IPS DF 4.7 (cell line): ENCODE data around the gene MYL12B.

Source experiments
- DNase-seq: peaks from one replicate; pipeline ENCODE4 v3.0.0-alpha.2; 2013; ENCODE audit warnings: low spot score; ENCODE audit errors: extremely low read depth

MYL12B gene

GRCh38 chr18:3235846-3236245 is 26.1 kb upstream of the MYL12B start:
- no peak for DNase-seq

DNA sequence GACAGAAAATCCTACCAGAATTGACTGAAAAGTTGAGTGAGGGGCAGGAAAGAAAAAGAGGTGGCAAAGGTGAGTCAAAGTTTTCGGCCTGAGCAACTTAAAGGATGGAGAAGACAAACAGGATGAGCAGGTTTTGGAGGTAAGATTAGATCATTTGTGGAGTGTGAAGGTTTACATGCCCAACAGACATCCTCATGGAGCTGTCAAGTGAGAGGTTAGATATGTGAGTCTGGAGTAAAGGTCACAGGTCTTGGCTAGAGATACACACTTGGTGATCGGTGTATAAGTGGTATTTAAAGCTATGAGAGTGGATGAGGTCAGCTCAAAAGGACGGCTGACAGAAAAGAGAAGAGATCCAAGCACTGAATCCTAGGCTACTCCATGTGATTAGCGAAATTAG is 25.5 kb upstream of the MYL12B start:
- no peak for DNase-seq

- no peak for DNase-seq
These were observed 23.2 kb upstream of the MYL12B start for GRCh38 chr18:3238742-3239141.

GRCh38 chr18:3245185-3245564 is 16.8 kb upstream of the MYL12B start:
- DNase-seq, result no peak

DNA sequence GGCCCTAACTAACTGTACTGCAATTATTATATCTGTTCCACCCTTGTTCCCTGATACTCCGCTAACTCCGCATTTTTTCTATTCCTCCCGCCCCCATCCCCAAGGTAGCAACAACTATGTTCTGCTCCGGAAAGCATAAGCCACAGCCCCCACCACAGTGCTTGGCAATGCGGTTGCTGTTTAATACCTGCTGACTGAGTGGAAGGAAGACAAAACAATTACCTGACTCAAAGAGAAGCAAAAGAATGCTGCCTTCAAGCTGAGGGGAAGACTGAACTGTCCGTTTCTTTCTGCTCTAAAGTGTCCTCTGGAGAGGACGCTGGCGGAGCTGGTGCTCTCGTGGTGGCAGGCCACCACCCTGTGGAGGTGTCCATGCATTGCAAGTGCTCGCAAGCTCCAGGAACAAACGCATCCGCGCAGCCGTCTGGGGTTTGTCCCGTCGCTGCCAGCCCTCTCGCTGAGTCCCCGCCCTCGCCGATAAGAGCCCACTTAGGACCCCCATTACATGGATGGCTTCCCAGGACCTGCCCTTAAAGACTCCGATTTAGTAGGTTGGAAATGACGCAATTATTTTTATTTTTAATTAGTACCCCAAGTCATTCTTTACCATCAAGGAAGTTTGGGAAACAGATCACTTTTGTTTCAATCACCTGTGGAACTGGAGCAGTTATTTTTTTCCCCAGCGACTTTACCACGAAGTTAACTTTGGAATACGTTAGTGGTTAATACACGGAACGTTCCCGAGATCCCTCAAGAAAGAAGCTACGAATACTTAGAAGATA is 15.9 kb upstream of the MYL12B start:
- DNase-seq, result no peak

DNA sequence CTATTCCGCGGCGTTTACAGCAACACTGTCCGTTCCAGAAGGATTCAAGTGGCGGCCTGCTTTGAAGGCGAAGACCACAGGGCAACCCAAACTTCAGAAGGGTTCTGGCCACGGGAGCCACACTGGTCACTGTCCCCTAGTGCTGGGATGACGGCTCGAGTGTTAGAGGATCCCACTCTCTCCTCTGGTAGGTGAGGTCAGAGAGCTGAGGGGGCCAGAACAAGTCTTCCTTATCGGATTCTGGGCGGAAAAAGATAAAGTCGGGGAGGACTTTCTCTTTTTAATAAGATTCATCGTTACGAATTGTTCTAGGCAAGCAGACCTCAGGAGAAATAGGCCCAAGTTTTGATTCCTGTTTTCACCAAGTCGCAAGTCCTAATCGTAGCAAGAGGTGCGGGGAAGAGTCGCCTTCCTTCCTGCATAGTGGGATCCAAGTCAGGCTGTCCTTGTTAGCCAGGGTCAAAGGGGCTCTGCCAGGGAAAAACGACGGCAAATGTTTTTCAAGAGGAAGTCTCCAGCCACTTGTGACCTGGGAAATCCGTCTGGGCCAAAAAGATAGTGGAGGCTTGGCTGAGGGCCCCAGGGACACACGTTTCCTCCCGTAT is 15.2 kb upstream of the MYL12B start:
- no peak for DNase-seq

GRCh38 chr18:3247240-3248061 is 14.5 kb upstream of the MYL12B start, which contains the start of gene MYL12A:
MYL12A (plus strand) TSS chr18:3247801; CDS start chr18:3253248, 5,447 bp downstream.
- peak; percentile 90 for DNase-seq

- no peak for DNase-seq
These were observed 13.8 kb upstream of the MYL12B start for GRCh38 chr18:3248062-3248657.

GRCh38 chr18:3248658-3249359 is 13.1 kb upstream of the MYL12B start:
- DNase-seq, result no peak

DNA sequence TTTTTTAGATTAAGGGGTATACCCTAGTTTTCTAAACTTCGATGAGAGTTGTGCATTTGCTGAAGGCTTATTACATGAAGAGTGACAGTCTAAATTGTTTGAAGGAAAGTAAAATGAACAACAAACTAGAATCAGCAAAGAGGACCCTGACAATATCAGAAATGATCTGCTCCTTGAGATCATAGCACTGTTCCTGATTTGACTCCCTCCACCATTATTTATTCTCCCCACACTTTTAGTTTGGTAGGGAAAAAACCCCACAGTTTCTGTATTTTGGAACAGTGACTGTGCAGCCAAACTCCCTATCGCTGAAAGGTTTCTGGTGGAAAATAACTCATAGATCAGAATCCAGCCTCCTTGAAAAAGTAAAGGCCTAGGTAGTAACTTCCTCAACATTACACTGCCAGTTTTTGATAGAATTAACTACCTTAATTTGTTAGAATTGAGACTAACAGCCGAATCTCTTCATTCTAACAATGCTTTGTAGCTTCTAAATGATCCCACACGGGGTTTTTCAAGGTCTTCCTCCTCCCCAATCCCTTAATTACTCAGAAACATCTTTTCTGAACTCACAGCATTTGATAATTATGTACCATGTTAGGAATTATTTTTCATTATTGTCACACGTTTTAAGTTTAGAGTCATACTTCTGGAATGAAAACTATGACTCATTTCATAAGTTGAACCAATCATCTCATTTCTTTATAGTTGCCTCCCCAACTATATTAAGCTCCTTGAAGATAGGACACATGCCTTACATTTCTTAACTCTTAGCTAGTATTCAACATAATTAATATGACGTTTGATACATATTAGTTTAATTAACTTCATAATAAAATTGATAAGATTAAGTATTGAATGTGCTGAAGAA is 11.5 kb upstream of the MYL12B start:
- no peak for DNase-seq

DNA sequence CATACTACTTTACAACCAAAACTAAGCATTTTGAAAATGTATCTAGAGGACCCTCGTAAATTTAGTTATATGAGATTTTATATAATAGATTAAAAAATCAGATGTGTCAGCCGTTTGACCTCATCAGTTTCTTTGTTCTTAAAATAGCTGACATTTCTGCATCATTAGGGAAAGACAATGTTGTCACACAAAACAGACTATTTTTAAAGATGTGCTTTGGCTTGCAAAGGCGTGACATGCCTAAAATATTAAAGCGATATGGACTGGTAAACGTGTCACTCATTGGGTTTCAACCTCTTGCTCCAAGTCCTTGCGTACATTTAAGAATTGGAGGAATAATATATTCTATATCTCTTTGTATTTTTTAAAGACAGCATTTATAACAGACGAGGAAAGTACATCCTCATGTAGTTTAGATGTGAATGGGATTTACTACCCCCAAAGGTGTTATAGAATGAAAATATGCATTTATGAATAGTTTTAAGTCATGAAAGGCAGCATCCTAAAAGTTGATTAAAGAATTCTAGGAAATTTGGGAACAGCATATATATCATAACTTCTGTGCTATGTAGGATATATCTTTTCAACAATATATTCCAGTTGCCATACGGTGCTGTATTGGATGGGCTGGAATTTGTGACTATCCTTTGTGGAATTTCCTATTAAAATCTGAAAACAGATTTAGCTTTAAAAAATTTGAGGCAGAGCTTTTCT is 10.5 kb upstream of the MYL12B start:
- no peak for DNase-seq

DNA sequence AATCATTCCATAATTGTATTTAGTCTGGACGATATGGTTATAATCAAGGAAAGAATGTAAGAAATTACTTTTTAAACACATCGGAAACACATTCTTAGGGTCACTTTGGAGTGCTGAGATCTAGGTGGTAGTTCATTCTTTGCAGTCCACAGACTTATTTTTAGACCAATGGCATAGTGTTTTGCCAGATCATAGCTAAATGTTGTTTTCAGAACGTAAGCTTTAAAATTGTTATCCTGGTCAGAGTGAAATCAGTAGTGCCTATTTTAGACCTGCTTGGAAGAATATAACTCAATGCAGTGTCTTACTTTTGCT is 10.0 kb upstream of the MYL12B start:
- DNase-seq, result no peak

DNA sequence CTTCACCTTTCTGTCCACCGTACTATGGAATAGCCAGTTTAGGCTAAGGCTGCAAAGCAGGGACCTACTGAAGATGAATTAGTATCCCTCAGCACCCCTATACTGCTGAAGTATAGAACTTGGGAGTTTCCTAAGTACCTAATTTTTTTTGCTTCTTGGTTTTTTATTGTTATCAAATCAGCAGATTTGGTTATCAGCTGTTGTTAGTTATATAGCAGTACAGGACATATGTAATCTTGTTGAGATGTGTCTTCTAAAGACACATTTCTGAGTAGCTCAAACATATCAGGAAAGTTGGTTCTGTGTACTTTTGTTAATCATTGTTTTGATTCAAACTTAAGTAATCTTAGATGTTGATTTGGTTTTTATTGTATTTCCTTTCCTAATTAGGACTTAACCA is 9.1 kb upstream of the MYL12B start:
- DNase-seq, result no peak

GRCh38 chr18:3254725-3255124 is 7.2 kb upstream of the MYL12B start:
- no peak for DNase-seq

DNA sequence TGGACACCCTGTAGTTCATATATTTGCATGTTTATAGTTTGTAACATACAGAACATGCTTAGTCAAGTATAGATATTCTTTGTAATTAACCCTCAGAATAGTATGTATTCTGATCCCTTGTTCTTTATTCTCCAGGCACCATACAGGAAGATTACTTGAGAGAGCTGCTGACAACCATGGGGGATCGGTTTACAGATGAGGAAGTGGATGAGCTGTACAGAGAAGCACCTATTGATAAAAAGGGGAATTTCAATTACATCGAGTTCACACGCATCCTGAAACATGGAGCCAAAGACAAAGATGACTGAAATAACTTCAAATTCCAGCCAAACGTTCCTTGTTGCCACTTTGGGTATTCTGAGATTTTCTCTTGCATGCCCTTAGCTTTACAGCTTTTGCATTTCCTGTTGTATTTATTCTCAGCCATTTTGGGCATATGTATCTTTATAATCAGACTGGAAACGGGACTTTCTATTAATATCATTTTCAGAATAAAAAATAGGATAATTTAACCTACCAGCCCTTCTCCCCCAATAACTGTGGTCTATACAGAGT is 6.2 kb upstream of the MYL12B start:
- no peak for DNase-seq

GRCh38 chr18:3256693-3257626 is 5.0 kb upstream of the MYL12B start:
- DNase-seq, result no peak

GRCh38 chr18:3257627-3258120 is 4.3 kb upstream of the MYL12B start:
- DNase-seq, result no peak

DNA sequence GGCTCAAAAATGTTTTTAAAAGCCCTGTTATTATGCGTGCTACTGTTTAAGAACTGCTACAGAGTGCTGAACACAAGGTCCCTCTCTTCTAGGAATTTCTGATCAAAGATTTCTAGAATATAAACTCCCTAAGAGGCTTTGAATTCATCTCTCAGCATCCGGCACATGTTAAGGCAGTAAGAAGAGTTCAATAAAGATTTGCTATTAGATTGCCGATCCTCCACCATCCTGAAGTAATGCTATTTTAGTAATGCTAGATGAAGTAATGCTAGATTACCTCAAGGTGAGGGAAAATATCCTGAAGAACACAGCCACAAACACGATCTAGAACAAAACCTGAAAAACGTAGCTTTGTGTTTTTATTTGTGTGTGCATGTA is 949 bp upstream of the MYL12B start:
- no peak for DNase-seq
